H4 (cell line): ENCODE data around the gene KLK1. TPM values are rescaled to one million over a fixed set of nuclear protein-coding genes. Genes with fewer than 3 reads are reported as not detected.
"Not testable (repeated sequence)": the region's sequence is repeated elsewhere in the genome, so short reads cannot be mapped to it uniquely, and the experiment has no call there.

Experiments
- DNase-seq: peaks from one replicate; pipeline ENCODE4 v3.0.0-alpha.2; 2015; ENCODE audit warnings: low spot score
- total RNA-seq: library from RNA; depleted of rRNA; stranded (reverse); fragments of >200 nt; shearing (Covaris generic); gene quantifications from 2 replicates; pipeline ENCODE4 v1.2.3, GENCODE V29; 2014

Gene KLK1
- total RNA-seq, 1 experiment from 2014 or later = not detected

- no peak for DNase-seq
Measured at GRCh38 chr19:50815439-50815838, 8.1 kb downstream of the KLK1 start.

GRCh38 chr19:50814883-50815282 is 8.7 kb downstream of the KLK1 start:
- no peak for DNase-seq

DNA sequence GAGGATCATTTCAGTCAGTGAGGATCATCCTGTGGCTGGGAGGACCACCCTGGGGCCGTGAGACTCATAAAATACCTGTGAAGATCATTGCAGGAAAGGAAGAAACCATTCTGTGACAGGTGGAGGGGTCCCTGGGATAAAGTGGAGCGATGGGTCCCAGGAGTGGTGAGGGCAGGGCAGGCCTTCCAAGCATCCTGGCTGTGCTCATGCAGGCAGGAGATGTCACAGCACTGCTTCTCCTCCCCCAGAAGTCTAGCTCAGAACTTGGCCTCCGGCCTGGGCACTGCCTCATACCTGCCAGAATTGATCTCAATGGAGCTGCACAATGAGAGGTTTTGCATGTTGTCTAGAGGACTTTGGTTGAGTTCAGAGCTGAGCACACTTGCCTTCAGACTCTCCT is 11.1 kb downstream of the KLK1 start:
- DNase-seq = no peak

DNA sequence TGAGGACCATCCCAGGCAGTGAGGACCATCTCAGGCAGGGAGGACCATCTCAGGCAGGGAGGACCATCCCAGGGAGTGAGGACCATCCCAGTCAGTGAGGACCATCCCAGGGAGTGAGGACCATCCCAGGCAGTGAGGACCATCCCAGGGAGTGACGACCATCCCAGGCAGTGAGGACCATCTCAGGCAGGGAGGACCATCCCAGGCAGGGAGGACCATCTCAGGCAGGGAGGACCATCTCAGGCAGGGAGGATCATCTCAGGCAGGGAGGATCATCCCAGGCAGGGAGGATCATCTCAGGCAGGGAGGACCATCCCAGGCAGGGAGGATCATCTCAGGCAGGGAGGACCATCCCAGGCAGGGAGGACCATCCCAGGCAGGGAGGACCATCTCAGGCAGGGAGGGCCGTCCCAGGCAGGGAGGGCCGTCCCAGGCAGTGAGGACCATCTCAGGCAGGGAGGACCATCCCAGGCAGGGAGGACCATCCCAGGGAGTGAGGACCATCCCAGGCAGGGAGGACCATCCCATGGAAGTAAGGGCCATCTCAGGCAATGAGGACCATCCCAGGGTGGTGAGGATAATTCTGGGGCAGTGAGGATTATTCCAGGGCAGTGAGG is 11.9 kb downstream of the KLK1 start:
- DNase-seq = not testable (repeated sequence)

GRCh38 chr19:50808856-50809255 is 14.7 kb downstream of the KLK1 start:
- DNase-seq = no peak

- DNase-seq = peak; percentile 98
Measured at GRCh38 chr19:50804420-50805272, 18.9 kb downstream of the KLK1 start.

DNA sequence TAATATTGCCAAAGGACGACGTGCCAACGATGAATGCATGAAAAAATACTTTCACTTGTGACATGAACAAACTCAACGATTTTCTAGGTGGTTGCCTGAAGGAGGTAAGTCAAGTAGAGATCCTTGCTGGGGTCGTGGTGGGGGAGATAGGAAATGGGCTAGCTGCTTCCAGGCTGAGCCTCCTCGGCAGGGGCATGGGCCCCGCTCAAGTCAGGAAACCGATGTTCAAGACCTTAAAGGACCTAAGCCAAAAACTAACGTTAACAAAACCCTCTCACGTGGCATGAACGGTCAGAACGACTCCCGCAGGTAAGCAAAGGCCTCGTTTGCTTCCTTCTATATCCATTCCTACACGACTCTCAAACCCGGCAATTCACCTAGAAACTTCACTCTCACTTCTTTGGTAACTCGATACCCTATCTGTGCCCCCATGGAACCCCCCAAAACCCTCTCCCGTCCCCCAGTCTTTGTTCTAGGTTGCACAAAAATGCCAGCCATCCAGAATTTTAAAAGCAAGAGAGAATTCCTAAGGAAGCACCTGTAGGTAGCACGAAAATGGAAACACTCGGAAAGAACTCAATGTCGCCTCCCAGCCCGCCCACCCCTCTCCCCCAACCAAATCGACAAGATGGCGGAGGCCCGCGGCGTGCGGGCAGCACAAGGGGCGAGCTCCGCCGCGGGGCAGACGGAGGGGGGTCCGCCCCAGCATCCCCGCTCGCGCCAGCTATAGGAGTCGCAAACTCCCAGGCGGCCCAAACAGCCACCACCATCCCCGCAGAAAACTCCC is 19.8 kb downstream of the KLK1 start:
- DNase-seq = no peak

- no peak for DNase-seq
Measured at GRCh38 chr19:50801107-50801506, 22.5 kb downstream of the KLK1 start.

DNA sequence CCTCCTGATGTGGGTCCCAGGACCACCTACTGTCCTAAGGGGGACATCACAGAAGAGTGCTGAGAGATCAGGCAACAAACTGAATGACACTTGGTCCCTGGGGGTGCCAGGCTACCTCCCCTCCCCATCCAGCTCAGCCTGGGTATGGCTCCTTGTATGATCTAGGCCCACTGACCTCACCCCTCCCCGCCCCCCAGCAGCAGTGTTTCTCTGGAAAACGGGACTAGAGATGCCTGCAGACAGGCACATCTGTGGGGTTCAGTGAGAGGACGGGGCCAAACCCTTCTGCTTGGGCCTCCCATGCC is 24.1 kb downstream of the KLK1 start:
- DNase-seq = no peak

DNA sequence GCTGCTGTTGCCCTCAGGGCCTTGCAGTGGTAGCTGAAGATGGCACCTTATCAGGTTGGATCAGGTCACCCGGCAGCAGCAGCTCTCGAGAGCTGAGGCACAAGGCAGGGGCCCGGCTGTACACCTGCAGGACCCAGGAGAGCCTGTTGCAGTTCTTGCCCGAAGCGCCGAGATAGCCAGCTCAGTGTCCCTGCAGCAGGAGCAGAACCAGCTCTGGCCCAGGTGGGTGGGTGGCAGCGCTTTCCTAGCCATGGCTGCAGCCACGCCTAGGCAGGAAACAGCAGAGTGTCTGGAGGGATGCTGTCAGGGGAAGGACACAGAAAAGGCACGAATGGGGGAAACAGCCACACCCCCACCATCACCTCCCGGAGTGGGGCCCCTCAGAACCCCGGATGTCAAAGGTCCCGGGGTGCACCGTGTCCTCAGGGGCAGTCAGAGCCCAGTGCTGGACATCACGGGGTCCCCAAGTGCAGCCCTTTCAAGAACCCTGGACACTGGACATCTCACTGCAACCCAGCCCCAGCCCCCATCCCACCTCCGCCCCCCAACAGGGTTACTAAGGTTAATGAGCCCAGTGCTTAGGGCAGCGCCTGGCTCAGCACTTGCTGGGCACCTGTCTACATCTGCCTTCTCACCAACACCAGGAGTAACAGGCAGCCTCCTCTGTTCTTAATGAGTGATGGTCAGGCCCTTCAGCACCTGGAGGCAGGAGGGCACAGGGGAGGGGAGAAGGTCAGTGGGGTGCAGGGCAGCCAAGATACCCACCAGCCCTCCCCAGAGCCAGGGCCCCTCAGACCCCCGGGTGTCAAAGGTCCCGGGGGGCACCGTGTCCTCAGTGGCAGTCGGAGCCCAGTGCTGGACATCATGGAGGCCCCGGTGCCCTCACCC is 24.7 kb downstream of the KLK1 start:
- no peak for DNase-seq

- DNase-seq = no peak
Measured at GRCh38 chr19:50797781-50798658, 25.6 kb downstream of the KLK1 start.

DNA sequence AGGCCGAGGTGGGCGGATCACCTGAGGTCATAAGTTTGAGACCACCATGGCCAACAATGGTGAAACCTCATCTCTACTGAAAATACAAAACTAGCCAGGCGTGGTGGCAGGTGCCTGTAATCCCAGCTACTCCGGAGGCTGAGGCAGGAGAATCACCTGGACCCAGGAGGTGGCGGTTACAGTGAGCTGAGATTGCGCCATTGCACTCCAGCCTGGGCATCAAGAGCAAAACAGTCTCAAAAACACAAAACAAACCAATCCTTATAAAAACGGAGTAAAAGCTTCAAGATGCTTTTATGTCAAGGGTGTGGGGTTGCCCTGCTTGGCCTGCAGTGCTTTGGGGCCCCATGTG is 26.2 kb downstream of the KLK1 start:
- no peak for DNase-seq

DNA sequence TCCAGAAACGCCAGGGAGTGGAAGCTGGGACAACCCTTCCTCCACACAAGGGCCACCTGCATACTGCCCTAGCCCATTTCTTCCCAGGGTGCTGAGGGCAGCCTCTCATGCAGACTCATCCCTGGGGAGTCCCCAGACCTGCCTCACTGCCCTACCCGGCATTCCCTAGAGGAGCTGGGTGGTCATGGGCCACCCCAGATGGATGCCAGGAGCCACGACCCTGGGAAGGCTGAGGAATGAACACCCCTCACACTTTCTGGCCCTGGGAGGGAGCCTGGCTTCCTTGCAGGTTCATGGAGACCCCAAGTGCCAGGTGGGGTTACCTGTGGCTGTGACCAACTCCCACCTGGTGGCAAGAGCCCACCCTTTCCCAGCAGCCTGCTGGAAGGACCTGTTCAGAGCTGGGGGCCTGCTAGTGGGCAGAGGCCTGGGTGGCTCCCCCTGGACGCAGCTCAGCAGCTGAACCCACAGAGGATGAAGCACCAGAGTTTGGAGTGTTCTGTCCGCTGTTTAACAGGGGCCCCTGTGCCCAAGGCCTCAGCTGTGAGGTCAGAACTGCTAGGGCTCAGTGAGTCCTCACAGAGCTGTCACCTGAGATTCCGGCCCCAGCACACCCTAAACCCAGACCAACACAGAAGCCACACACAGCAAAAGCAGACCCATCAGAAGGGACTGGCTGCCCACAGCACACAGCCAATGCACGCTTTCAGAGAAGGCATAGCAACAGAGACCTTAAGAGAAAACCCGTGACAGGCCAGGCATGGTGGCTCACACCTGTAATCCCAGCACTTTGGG is 26.8 kb downstream of the KLK1 start:
- no peak for DNase-seq

- no peak for DNase-seq
Measured at GRCh38 chr19:50796128-50796633, 27.4 kb downstream of the KLK1 start.

- DNase-seq = no peak
Measured at GRCh38 chr19:50795664-50796073, 27.9 kb downstream of the KLK1 start.

DNA sequence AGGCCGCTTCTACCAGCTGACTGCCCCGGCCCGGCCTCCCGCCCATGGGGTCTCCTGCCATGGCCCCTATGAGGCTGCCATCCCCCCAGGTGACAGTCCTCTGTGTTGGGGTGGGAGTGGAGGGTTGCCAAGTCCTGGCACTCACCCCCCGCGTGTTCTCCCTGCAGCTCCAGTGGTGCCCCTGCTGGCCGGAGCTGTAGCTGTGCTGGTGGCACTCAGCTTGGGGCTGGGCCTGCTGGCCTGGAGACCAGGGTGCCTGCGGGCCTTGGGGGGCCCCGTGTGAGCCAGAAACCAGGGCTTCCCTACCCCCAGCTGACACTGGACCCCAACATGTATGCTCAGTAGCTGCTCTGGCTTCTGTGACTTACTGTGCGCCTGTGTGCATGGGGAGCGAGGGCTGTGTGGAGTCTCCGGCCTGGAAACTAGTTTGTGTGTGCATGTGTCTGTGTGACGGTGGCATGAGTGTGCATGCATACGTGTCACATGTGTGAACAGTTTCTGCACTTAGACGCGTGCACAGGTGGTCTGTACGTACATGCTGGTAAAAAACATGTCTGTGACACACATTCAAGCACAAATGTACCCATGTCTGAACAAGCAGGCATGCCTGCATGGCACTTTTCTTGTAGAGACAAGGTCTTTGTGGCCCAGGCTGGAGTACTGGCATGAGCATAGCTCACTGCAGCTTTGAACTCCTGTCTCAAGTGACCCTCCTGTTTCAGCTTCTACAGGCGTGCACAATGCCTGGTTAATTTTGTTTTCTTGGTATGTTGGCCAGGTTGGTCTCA is 28.5 kb downstream of the KLK1 start:
- DNase-seq = no peak

GRCh38 chr19:50794074-50794875 is 29.3 kb downstream of the KLK1 start:
- peak; percentile 58 for DNase-seq

DNA sequence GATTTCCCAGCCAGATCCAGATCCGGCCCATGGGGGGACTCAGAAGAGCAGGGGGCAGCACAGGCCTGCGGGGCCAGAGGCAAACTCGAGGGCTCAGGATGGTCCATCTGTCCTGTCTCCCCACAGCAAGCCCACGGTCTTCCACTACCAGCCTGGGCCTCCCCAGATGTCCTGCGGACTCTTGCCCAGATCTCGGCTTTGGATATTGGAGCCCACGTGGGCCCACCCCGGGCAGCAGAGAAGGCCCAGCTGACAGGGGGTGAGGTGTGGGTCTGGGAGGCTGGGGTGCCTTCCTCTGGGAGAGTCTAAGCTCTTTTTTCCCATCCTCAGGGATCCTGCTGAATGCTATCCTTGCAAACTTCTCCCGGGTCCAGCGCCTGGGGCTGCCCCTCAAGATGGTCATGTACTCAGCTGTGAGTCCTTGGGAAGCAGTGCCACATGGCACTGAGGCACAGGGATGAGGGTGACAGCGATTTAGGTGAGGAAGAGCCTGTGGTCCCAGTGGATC is 30.0 kb downstream of the KLK1 start:
- DNase-seq = no peak
